ENCODE data around the gene APOE. TPM values are rescaled to one million over a fixed set of nuclear protein-coding genes. Genes with fewer than 3 reads are reported as not detected.

Gene APOE
- total and polyA plus RNA-seq, 2 of the 8 experiments (the other 6 are each of a cell fraction or from before 2014, with no cell fraction given) = 629 to 1,258 TPM

GRCh38 chr19:44927746-44928145 lies 22.1 kb downstream of the APOE start:
- H3K23me2 ChIP-seq (ENCODE audit: low read depth, low read length) = no peaks in the 10 kb centered on the region
- H3K4me1 ChIP-seq (replicated peaks in 1 of 4; ENCODE audit: control insufficient read depth in 3 of 4, insufficient read depth in 4 of 4, low read length in 3 of 4) = peaks cover 0 to 5% (median 0%) of the 10 kb centered on the region in 4 experiments; a peak in 2 of 7 replicates
- peaks cover 0 to 1% (median 0%) of the 10 kb centered on the region in 4 experiments; a peak in 1 of 7 replicates for H3K27me3 ChIP-seq (replicated peaks in 1 of 4; ENCODE audit: control insufficient read depth in 3 of 4, extremely low read depth in 1 of 4, insufficient read depth in 3 of 4, low read length in 3 of 4)
- ChIA-PET POLR2A (ENCODE audit: partially characterized antibody) (interaction anchor here (1.7 to 2.3 kb wide), 2 partner anchors 12 to 26 kb away, joined by 4 to 6 read pairs; no protein-coding TSS in a partner anchor), CTCF (ENCODE audit: partially characterized antibody) (interaction anchor here (1.2 to 1.8 kb wide), 2 partner anchors 24 to 144 kb away, joined by 3 to 4 read pairs; no protein-coding TSS in a partner anchor)
- H4K8ac ChIP-seq (ENCODE audit: extremely low read depth, insufficient read depth, low read length) = no peak overlapping the region; the same call in 1 of the 2 replicates
- no peak overlapping the region for H2BK120ac ChIP-seq (replicated peaks; ENCODE audit: low read depth, low read length)
- H3K9ac ChIP-seq (replicated peaks in 1 of 4; ENCODE audit: extremely low read depth in 1 of 4, low read depth in 3 of 4, low read length in 3 of 4) = no peak overlapping the region
- H4K5ac ChIP-seq (ENCODE audit: insufficient read length, low read depth, low read length) = no peak overlapping the region
- H2AFZ ChIP-seq (ENCODE audit: low read length) = no peak overlapping the region
- H4K20me1 ChIP-seq (replicated peaks in 1 of 2; ENCODE audit: control insufficient read depth in 1 of 2, insufficient read depth in 2 of 2, low read length in 2 of 2) = no peaks in the 10 kb centered on the region
- no peak overlapping the region for H3K27ac ChIP-seq (ENCODE audit: low read depth, low read length)
- no peak overlapping the region for H3K4me3 ChIP-seq (ENCODE audit: extremely low read depth in 1 of 4, insufficient read depth in 2 of 4, low read depth in 3 of 4, low read length in 4 of 4)
- no peak for FAIRE-seq
- no peak for TF ChIP-seq TCF12 (IDR thresholded peaks at IDR 0.05; ENCODE audit: low read depth, low read length)
- TF ChIP-seq NANOG (IDR thresholded peaks at IDR 0.05; ENCODE audit: insufficient read depth, low read depth, low read length, poor library complexity, severe bottlenecking) = no peak
- TF ChIP-seq RBBP5 (IDR thresholded peaks at IDR 0.05; ENCODE audit: borderline replicate concordance, low read depth, low read length) = no peak
- TF ChIP-seq ASH2L (IDR thresholded peaks at IDR 0.05; ENCODE audit: low read length) = no peak
- no peak for TF ChIP-seq TAF7 (optimal IDR thresholded peaks at IDR 0.05; ENCODE audit: borderline replicate concordance, low read depth, low read length)
- TF ChIP-seq POLR2AphosphoS5 (IDR thresholded peaks at IDR 0.05; ENCODE audit: low read depth, low read length) = no peak
- TF ChIP-seq EZH2 (IDR thresholded peaks at IDR 0.05; ENCODE audit: low read depth, low read length, severe bottlenecking) = no peak
- TF ChIP-seq CEBPB (IDR thresholded peaks at IDR 0.05; ENCODE audit: low read depth, low read length) = no peak
- no peak for TF ChIP-seq CHD2 (IDR thresholded peaks at IDR 0.05; ENCODE audit: low read length)
- no peaks in the 10 kb centered on the region for H3K36me3 ChIP-seq (ENCODE audit: control insufficient read depth in 2 of 4, insufficient read depth in 4 of 4, low read length in 3 of 4)
- no peak overlapping the region for H3K14ac ChIP-seq (ENCODE audit: insufficient read length)
- H2BK5ac ChIP-seq (ENCODE audit: low read depth, low read length) = no peak overlapping the region
- DNase-seq (ENCODE audit: low read depth in 1 of 2, low spot score in 2 of 2) = no peak
- no peak overlapping the region for H2BK20ac ChIP-seq (ENCODE audit: low read length)
- H2BK15ac ChIP-seq (ENCODE audit: low read length) = no peak overlapping the region
- H3K79me2 ChIP-seq (ENCODE audit: control insufficient read depth in 1 of 2, insufficient read depth in 2 of 2, low read length in 2 of 2) = no peaks in the 10 kb centered on the region
- H2BK12ac ChIP-seq (ENCODE audit: low read depth, low read length) = no peak overlapping the region; the same call in 1 of the 2 replicates
- no peaks in the 10 kb centered on the region for H3K79me1 ChIP-seq (ENCODE audit: low read depth, low read length)
- H4K91ac ChIP-seq (replicated peaks; ENCODE audit: insufficient read length, low read length) = no peak overlapping the region
- no peak overlapping the region for H3K4ac ChIP-seq (replicated peaks; ENCODE audit: insufficient read length, low read depth, low read length)
- no peak overlapping the region for H3K56ac ChIP-seq (replicated peaks; ENCODE audit: insufficient read length, low read depth, low read length)
- H3K9me3 ChIP-seq (ENCODE audit: insufficient read depth in 2 of 2, low read depth in 1 of 2, low read length in 1 of 2) = no peaks in the 10 kb centered on the region
- H3K4me2 ChIP-seq (ENCODE audit: insufficient read depth in 1 of 2, low read depth in 2 of 2, low read length in 2 of 2) = no peak overlapping the region
- no peak overlapping the region for H3K18ac ChIP-seq (ENCODE audit: extremely low read depth, low read length)
- H3K23ac ChIP-seq (ENCODE audit: insufficient read length) = no peak overlapping the region
- WGBS, 2 experiments (ENCODE audit: extremely low coverage in 1 of 2, insufficient coverage in 1 of 2, insufficient read length in 1 of 2, insufficient replicate concordance in 2 of 2, low coverage in 1 of 2, low lambda C conversion rate in 2 of 2, missing lambda C conversion rate in 1 of 2) = 94% methylated on average over 5 of the region's 5 CpGs; no CpG with 5 or more reads in 1 of the 2 experiments
- H2AK5ac ChIP-seq (ENCODE audit: low read depth, low read length) = 0 out of 2 replicates have a peak overlapping the region, but pooled peaks have one; percentile 53

All from H1 (cell line).